HepG2 (cell line): ENCODE measurements around the gene GLRX2. TPM values are rescaled to one million over a fixed set of nuclear protein-coding genes. Genes with fewer than 3 reads are reported as not detected.

Source experiments
- ARID2 ChIP-seq: sonication (generic); formaldehyde crosslinking; IDR thresholded peaks from 2 replicates; pipeline ENCODE4 v1.8.1; 2022; ENCODE audit warnings: mild to moderate bottlenecking, missing genetic modification reagents, borderline replicate concordance
- EP300 ChIP-seq, 3 experiments: sonication (generic) in 1 of 3; formaldehyde crosslinking in 1 of 3; IDR thresholded peaks; 2 replicates each; pipeline versions ENCODE4 v1.5.1 to v1.6.1; 2011 to 2020; ENCODE audit warnings: low read depth in 2 of 3, low read length in 2 of 3, borderline replicate concordance in 1 of 3, improper control_type of control experiment in 1 of 3, mild to moderate bottlenecking in 1 of 3, missing genetic modification reagents in 1 of 3, moderate library complexity in 1 of 3
- GATA4 ChIP-seq: sonication (generic); IDR thresholded peaks from 2 replicates; pipeline ENCODE4 v1.6.1; 2016; ENCODE audit warnings: antibody characterized with exemption, low read depth, borderline replicate concordance
- HNF4G ChIP-seq, 2 experiments: sonication (generic) in 1 of 2; formaldehyde crosslinking in 1 of 2; IDR thresholded peaks; 2 replicates each; pipeline versions ENCODE4 v1.4.0 to v1.6.1; 2011 to 2020; ENCODE audit warnings: borderline replicate concordance in 2 of 2, low read depth in 2 of 2, mild to moderate bottlenecking in 2 of 2, low read length in 1 of 2, missing genetic modification reagents in 1 of 2, moderate library complexity in 1 of 2
- MAFG ChIP-seq: sonication (generic); formaldehyde crosslinking; IDR thresholded peaks from 2 replicates; pipeline ENCODE4 v1.5.1; 2020; ENCODE audit warnings: mild to moderate bottlenecking, missing genetic modification reagents
- MNT ChIP-seq: fragments of 450-650 bp; IDR thresholded peaks from 2 replicates; pipeline ENCODE4 v1.6.1; 2016
- MTERF4 ChIP-seq: sonication (generic); formaldehyde crosslinking; IDR thresholded peaks from 2 replicates; pipeline ENCODE4 v1.8.0; 2023; ENCODE audit warnings: mild to moderate bottlenecking, missing genetic modification reagents
- MXD4 ChIP-seq: IDR thresholded peaks from 2 replicates; pipeline ENCODE4 v1.6.1; 2016; ENCODE audit warnings: mild to moderate bottlenecking, missing biosample characterization, missing genetic modification reagents
- NCOA5 ChIP-seq: sonication (generic); formaldehyde crosslinking; IDR thresholded peaks from 2 replicates; pipeline ENCODE4 v1.4.0; 2020; ENCODE audit warnings: missing genetic modification reagents
- PITX1 ChIP-seq: sonication (generic); formaldehyde crosslinking; IDR thresholded peaks from 2 replicates; pipeline ENCODE4 v1.5.1; 2020; ENCODE audit warnings: mild to moderate bottlenecking, missing genetic modification reagents
- POGZ ChIP-seq: sonication (generic); formaldehyde crosslinking; IDR thresholded peaks from 2 replicates; pipeline ENCODE4 v1.4.0; 2020; ENCODE audit warnings: mild to moderate bottlenecking, missing genetic modification reagents
- RBFOX2 ChIP-seq: fragments of 200-400 bp; formaldehyde crosslinking; IDR thresholded peaks from 2 replicates; pipeline ENCODE4 v1.6.1; 2017; ENCODE audit warnings: low read depth, mild to moderate bottlenecking, low read length
- RFXAP ChIP-seq: sonication (generic); formaldehyde crosslinking; IDR thresholded peaks from 2 replicates; pipeline ENCODE4 v1.4.0; 2020; ENCODE audit warnings: missing genetic modification reagents, borderline replicate concordance
- SOX13 ChIP-seq, 3 experiments: fragments of 450-650 bp in 1 of 3; sonication (generic) in 1 of 3; formaldehyde crosslinking in 1 of 3; IDR thresholded peaks in 2 of 3; conservative IDR thresholded peaks in 1 of 3; 2 replicates each; pipeline versions ENCODE4 v1.5.0 to v1.6.1; 2016 to 2020; ENCODE audit warnings: antibody characterized with exemption in 1 of 3, mild to moderate bottlenecking in 1 of 3, missing compliant biosample characterization in 1 of 3, missing genetic modification reagents in 1 of 3, moderate library complexity in 1 of 3
- SRF ChIP-seq: IDR thresholded peaks from 2 replicates; pipeline ENCODE4 v1.6.1; 2011; ENCODE audit warnings: mild to moderate bottlenecking, low read depth, low read length, moderate library complexity
- TBX2 ChIP-seq: sonication (generic); formaldehyde crosslinking; IDR thresholded peaks from 2 replicates; pipeline ENCODE4 v1.5.0; 2020; ENCODE audit warnings: missing genetic modification reagents, mild to moderate bottlenecking, borderline replicate concordance
- TCF12 ChIP-seq, 2 experiments: fragments of 450-650 bp in 1 of 2; sonication (generic) in 1 of 2; formaldehyde crosslinking in 1 of 2; IDR thresholded peaks; 2 replicates each; pipeline versions ENCODE4 v1.6.1 to v1.8.0; 2017 to 2022; ENCODE audit warnings: antibody characterized with exemption in 1 of 2, mild to moderate bottlenecking in 1 of 2, missing genetic modification reagents in 1 of 2, moderate library complexity in 1 of 2
- THAP11 ChIP-seq: IDR thresholded peaks from 2 replicates; pipeline ENCODE4 v1.6.1; 2016; ENCODE audit warnings: missing biosample characterization, missing genetic modification reagents
- ZFP37 ChIP-seq: sonication (generic); formaldehyde crosslinking; IDR thresholded peaks from 2 replicates; pipeline ENCODE4 v1.4.0; 2020; ENCODE audit warnings: missing genetic modification reagents, borderline replicate concordance
- ZNF101 ChIP-seq: sonication (generic); formaldehyde crosslinking; IDR thresholded peaks from 2 replicates; pipeline ENCODE4 v1.4.0; 2020; ENCODE audit warnings: mild to moderate bottlenecking, low read depth, missing genetic modification reagents, borderline replicate concordance
- ZNF24 ChIP-seq: fragments of 450-650 bp; IDR thresholded peaks from 2 replicates; pipeline ENCODE4 v1.6.1; 2017; ENCODE audit warnings: antibody characterized with exemption, mild to moderate bottlenecking
- ZNF530 ChIP-seq: sonication (generic); formaldehyde crosslinking; IDR thresholded peaks from 2 replicates; pipeline ENCODE4 v1.5.0; 2020; ENCODE audit warnings: low read depth, mild to moderate bottlenecking, missing genetic modification reagents
- ZNF549 ChIP-seq: sonication (generic); formaldehyde crosslinking; IDR thresholded peaks from 2 replicates; pipeline ENCODE4 v1.5.0; 2020; ENCODE audit warnings: missing genetic modification reagents
- ZNF562 ChIP-seq: sonication (generic); formaldehyde crosslinking; IDR thresholded peaks from 2 replicates; pipeline ENCODE4 v1.8.0; 2022; ENCODE audit warnings: missing genetic modification reagents, borderline replicate concordance
- ZNF564 ChIP-seq: sonication (generic); formaldehyde crosslinking; IDR thresholded peaks from 2 replicates; pipeline ENCODE4 v1.8.1; 2023; ENCODE audit warnings: mild to moderate bottlenecking, missing genetic modification reagents
- polyA plus RNA-seq, 8 experiments: library from polyadenylated mRNA; depleted of rRNA in 3 of 8; stranded (reverse) in 7 of 8; unstranded in 1 of 8; fragments of >200 nt; fragmentation: Illumina TruSeq in 4 of 8; extraction: Trizol in 4 of 8; gene quantifications; 2 replicates each; pipeline versions ENCODE4 v1.2.1 to v1.2.3, GENCODE V29; 2011 to 2016; ENCODE audit warnings: low read depth in 4 of 8, missing spikeins in 1 of 8, mixed read lengths in 1 of 8; ENCODE audit not compliant: insufficient read depth in 1 of 8
- total RNA-seq, 5 experiments: library from RNA; depleted of rRNA; stranded (reverse); fragments of >200 nt; fragmentation: Illumina TruSeq; extraction: Trizol; gene quantifications; 2 replicates each; pipeline ENCODE4 v1.2.3, GENCODE V29; 2016; ENCODE audit warnings: low read depth in 1 of 5

GLRX2 gene
- total and polyA plus RNA-seq, 2 of the 13 experiments (the other 11 are each of a cell fraction or from before 2014, with no cell fraction given): 11.9 to 39.0 TPM

- no peak for TF ChIP-seq GATA4
- no peak for TF ChIP-seq NCOA5
- peak; percentile 58; the same call in 1 of the 2 replicates for TF ChIP-seq ZNF562 (CRISPR knock-in tag)
- TF ChIP-seq POGZ: peak; percentile 99
- TF ChIP-seq ZNF564: 0 out of 2 replicates have a peak, but pooled peaks have one; percentile 56
- 0 out of 4 replicates have a peak, but pooled peaks of 1 of the 2 experiments have one; percentile 32 for TF ChIP-seq EP300 (IDR thresholded peaks at IDR 0.05; ENCODE audit: low read depth in 2 of 2, low read length in 2 of 2)
- peak; percentile 61 for TF ChIP-seq EP300 (CRISPR knock-in tag; IDR thresholded peaks at IDR 0.05; ENCODE audit: borderline replicate concordance)
- no peak for TF ChIP-seq TCF12 (IDR thresholded peaks at IDR 0.05)
- no peak; the same call in 1 of the 2 replicates for TF ChIP-seq TCF12 (CRISPR knock-in tag; IDR thresholded peaks at IDR 0.05)
- peak; percentile 63; the same call in 1 of the 2 replicates for TF ChIP-seq PITX1
- peak; percentile 90 for TF ChIP-seq RBFOX2
- 0 out of 2 replicates have a peak, but pooled peaks have one; percentile 31 for TF ChIP-seq ZNF101 (CRISPR knock-in tag)
- TF ChIP-seq SRF: no peak
- TF ChIP-seq ZFP37 (CRISPR knock-in tag): peak; percentile 95
- TF ChIP-seq ZNF530 (CRISPR knock-in tag): no peak
- TF ChIP-seq MAFG (CRISPR knock-in tag): no peak; the same call in 1 of the 2 replicates
- peak; percentile 95 for TF ChIP-seq THAP11 (CRISPR knock-in tag)
- TF ChIP-seq MXD4 (CRISPR knock-in tag): peak; percentile 90; the same call in 1 of the 2 replicates
- TF ChIP-seq HNF4G (IDR thresholded peaks at IDR 0.05; ENCODE audit: borderline replicate concordance, low read depth, low read length): no peak
- TF ChIP-seq HNF4G (CRISPR knock-in tag; IDR thresholded peaks at IDR 0.05; ENCODE audit: borderline replicate concordance, low read depth): peak; percentile 28
- no peak for TF ChIP-seq ZNF549 (CRISPR knock-in tag)
- TF ChIP-seq MNT: 0 out of 2 replicates have a peak, but pooled peaks have one; percentile 36
- 0 out of 2 replicates have a peak, but pooled peaks have one; percentile 41 for TF ChIP-seq MTERF4
- peak; percentile 76; the same call in 1 of the 2 replicates for TF ChIP-seq ARID2
- peak; percentile 90 for TF ChIP-seq TBX2 (CRISPR knock-in tag)
- no peak; the same call in 1 of the 2 replicates for TF ChIP-seq ZNF24
- TF ChIP-seq SOX13 (IDR thresholded peaks at IDR 0.05): no peak
- peak in 1 of 2 experiments; percentile 73; a peak in 2 of 4 replicates for TF ChIP-seq SOX13 (CRISPR knock-in tag; conservative IDR thresholded peaks at IDR 0.05 in 1 of 2, IDR thresholded peaks at IDR 0.05 in 1 of 2)
- TF ChIP-seq RFXAP (CRISPR knock-in tag): peak; percentile 90
Observed at GRCh38 chr1:193059282-193060114, 45.7 kb downstream of the GLRX2 start, which contains the start of the genes RO60 and UCHL5 (continued).
